HG02798 (cell line): Measurements from ENCODE around the gene PPP1R3A.

Experiments
- ATAC-seq: cut with Tn5 transposase; IDR thresholded peaks from one replicate; pipeline ENCODE4 v1.9.1; 2021; ENCODE audit warnings: mild to moderate bottlenecking; ENCODE audit not compliant: unreplicated experiment, poor library complexity

PPP1R3A gene

DNA sequence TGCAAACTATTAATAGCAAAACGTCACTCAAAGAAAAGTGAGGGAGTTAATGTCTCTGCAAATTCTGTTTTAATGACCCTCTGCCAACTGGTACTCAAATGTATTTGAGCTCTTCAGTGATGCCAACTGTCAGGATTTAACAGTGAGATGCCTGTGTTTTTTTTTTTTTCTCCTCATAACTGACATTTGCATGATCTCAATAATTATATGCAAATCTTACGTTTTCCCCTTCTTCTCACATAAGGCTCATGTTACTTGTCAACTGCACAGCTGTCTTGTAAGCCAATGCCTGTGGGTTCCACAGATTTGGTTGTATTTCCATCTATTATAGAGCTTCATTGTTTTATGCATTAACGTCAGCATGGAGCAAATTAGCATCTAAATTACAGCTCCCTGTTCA lies 38.2 kb downstream of the PPP1R3A start:
- ATAC-seq: no peak

DNA sequence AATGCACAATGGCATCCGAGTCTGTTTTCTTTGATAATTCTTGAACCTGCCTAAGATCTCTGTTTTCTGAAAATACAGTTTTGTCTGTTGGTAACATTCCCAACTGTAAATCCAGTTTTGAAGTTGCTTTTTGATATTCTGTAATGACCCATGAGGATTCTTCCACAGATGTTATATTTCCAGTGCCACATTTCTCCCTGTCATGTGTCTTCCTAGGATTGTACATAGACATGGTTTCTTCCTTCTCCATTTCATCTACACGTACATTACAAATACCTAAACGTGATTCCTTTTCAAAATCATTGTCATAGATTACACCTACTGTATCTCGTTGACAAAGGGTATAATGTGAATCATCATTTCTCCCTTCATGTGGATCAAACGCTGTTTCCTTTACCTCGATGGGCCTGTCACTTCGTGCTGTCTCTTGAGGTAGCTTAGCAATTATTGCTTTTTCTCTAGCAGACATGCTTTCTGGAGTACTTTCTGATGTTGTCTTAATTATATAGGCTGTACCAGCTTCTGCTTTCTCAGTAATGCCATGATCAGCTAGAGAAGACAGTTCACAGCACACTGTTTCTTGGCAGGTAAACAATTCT lies 40.3 kb downstream of the PPP1R3A start:
- ATAC-seq: no peak

DNA sequence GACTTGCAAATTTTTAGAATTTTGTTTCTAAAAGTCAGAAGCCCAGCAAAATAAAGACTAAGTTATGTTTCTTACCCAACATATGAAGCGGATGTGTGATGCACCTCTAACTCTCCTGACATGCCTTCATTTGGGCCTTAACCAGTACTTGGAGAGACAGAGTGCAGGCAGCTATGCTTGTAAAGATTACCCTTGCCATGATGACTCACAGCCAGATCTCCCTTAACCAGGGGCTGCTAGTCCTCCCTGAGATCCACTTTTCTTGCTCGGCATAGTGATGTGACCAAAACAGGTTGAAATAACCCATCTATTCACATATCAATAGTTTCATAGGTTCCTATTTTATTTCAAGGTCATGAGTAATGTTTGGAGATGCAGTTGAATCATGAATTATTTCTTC lies 43.6 kb downstream of the PPP1R3A start:
- no peak for ATAC-seq

DNA sequence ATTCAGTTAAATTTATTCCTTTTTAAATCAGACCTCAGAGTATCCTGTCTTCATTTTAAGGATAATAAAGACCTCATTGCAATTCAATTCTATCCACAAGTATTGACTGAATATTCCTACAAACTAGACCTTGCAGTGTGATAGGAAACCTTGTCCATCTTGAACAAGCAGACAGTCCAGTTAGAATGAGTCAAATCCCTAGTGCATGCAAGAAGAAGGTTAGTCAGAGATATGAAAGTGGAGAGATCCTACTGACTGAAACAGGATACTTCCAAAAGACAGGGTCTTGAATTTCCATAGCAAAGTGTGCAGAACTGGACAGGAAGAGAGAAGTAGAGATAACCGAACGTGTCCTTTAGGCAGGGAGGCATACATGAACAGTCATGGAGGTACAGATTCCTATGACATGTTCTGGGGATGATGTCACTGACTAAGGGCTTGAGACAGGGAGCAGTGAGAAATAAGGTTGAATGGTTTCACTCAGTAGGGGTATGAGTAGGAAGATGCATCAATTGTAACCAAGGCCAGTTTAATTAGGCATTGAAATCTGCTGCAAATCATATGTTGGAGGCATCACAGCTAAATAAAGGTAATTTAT lies 45.2 kb downstream of the PPP1R3A start:
- ATAC-seq: no peak

DNA sequence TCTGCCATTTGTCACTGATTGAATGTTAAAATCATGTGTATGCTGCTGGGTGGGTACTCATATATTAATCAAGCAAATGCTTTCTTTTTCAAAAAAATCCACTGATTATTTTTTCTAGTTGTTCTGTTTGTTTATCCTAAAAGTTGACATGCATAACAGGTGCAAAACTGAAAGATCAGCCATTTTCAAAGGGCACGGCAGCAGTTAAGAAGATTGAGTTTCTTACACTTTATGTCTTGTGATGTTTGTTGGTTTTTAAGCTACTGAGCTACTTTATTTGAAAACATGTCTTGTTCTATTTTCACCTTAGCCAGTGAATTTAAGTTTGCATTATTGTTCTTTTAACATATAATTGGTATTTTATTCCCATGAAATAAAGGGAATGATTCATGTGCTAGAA lies 45.8 kb downstream of the PPP1R3A start:
- ATAC-seq: no peak

DNA sequence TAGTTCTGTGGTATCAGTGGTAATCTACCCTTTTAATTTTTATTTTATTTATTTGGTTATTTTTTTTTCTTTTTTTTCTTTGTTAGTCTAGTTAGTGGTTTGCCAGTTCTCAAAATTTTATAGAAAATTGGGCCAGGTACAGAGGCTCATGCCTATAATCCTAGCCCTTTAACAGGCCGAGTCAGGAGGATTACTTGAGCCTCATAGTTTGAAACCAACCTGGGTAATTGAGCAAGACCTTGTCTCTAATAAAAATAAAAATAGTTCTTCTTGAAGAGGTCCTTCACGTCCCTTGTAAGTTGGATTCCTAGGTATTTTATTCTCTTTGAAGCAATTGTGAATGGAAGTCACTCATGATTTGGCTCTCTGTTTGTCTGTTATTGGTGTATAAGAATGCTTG lies 51.5 kb downstream of the PPP1R3A start:
- ATAC-seq: no peak

DNA sequence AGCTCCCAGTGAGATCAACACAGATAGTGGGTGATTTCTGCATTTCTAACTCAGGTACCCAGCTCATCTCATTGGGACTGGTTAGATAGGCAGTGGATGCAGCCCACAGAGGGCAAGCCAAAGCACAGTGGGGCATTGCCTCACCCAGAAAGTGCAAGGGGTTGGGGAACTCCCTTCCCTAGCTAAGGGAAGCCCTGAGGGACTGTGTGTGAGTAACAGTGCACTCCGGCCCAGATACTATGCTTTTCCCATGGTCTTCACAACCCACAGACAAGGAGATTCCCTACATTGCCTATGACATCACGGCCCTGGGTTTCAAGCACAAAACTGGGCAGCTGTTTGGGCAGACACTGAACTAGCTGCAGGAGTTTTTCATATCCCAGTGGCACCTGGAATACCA lies 62.8 kb downstream of the PPP1R3A start:
- ATAC-seq: no peak

DNA sequence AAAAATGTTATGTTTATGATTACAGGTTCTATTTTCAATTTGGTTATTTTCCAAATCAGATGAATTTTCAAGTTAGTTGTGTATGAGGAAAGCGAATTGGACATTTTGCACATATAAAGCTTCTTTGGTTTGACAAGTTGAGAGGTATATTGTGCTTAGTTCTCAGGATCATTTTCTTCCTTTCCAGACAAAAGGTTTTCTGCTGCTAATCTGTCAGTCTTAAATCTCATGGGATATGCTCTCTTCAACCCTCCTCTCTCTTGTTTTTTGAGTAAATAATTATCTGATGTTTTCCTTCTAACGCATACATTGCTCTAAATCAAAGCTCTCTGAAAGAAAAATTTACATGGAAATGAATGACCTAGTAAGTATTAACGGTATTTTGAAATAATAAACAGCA lies 77.9 kb downstream of the PPP1R3A start:
- ATAC-seq: no peak

DNA sequence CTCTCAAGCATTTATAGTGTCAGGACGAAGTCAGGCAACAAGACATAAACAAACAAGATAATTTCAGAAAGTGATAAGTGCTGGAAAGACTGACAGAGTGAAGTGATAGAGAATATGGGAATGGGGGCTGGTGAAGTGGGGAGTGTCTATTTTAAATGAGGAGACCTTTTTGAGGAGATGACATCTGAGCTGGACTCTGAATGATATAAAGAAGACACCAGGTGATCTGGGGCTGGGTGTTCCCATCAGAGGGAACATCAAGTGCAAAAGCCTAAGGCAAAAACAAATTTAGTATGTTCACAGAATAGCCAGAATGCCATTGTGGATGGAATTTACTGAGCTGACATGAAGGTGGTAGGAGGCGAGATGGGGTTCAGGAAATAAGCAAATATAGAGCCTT lies 83.4 kb downstream of the PPP1R3A start:
- ATAC-seq: no peak

DNA sequence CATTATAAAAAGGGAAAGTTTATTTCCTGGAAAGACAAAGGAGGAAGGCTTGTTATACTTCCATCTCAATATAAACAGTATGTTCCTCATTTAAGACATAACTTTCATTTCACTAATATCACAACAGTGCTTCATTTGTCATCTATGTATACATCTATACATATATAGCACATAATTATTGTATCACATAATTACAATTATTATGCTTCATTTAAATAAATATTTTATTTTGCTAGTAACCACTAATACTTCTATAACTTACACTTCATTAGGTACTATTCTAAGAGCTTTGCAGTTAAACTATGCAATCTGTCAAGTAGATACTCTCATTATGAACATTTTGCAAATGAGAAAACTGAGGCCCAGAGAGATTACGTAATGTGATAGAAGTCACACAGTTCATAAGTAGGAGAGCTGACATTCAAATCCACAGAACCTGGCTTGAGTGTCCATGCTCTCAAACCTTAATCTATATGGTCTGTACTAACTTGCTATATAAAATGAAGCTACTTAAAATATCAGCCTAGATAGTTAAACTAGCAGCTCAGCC lies 86.5 kb downstream of the PPP1R3A start:
- ATAC-seq: no peak

DNA sequence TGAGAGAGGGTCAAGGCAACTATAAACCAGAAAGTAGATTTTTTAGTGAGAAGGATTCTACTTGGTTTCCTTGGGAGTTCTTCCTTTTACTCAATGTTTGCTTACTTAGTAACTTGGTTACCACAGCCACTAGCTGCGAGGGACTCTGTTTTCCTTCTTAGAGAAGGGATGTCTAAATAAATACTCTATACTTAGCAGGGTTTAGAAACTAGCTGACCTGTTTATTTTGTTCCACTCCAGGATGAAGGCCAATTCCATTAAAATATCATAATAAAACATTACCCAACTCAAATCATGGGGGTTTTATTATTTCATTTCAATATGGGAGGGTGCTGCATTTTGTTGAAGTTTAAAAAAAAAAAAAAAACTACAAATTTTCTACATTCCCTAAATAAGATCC lies 87.3 kb downstream of the PPP1R3A start:
- ATAC-seq: no peak

DNA sequence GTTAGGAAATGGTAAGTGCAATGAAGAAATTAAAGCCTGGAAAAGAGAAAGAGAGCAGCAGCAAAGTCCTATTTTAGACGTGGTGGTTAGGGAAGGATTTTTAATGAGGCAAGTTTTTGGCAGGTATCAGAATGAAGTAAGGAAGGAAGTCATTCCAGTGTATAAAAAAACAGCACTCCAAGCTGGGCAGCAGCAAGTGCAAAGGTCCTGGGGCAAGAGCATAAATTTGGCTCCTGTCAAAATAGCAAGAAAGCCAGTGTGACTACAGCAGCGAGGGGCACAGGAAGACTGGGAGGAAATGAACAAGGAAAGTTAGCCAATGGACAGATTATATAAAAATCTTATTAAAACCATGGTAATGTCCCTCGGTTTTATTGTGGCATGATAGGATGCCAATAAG lies 90.2 kb downstream of the PPP1R3A start:
- ATAC-seq: no peak
